CD1c-positive myeloid dendritic cell (primary cell): Measurements from ENCODE around the gene TNKS1BP1.

Source experiments
- DNase-seq: peaks from one replicate; pipeline ENCODE4 v3.0.0-alpha.2; 2016; ENCODE audit errors: extremely low spot score

The TNKS1BP1 gene

DNA sequence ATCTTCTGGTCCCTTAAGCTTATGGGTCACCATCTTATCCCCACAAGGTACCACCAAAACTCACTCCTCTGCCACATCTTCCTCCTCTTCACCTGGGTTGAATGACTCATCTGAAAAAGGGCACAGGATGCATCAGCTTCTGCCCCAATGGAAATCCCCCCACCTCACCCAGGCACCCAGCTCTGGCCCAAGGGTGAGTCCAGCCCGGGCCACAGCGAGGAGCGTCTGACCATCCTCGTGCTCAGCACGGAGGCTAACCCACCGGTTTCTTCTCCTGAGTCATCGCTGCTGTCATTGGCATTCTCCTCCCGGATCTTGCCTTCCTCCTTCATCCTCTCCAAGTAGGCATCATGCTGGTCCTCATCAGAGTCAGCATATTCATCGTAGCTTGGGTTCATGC lies 5.3 kb upstream of the TNKS1BP1 start:
- no peak for DNase-seq

DNA sequence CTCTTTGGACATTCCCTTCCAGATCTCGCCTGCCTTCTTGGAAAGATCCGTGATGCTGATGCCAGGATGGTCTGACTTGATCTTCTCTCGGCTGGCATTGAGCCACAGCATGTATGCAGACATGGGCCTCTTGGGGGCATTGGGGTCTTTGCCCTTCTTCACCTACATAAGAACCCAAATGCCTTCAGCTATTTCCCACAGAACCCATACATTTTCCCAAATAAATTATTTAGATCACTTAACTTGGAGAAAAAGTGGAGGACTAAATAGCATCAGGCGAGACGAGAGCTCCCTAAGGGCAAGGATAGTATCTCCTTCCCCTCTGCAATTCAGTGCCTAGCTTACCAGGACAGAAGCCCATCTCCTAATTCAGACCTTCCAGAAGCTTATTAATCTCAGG lies 3.0 kb upstream of the TNKS1BP1 start:
- DNase-seq, result no peak

DNA sequence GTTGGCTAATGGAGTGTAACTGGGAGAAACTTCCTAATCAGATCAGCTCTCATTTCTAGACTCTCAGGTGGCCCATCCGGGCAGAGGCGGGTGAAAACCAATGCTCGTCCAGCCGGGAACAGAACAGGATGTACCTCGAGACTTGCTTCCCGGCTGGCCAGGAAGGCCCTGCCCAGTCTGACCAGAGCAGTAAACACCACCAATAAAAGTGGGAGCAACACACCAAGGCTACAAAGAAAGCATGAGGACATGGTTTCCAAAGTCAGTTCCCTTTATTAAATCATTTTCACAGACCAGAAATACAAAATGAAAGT lies 940 bp upstream of the TNKS1BP1 start:
- no peak for DNase-seq

DNA sequence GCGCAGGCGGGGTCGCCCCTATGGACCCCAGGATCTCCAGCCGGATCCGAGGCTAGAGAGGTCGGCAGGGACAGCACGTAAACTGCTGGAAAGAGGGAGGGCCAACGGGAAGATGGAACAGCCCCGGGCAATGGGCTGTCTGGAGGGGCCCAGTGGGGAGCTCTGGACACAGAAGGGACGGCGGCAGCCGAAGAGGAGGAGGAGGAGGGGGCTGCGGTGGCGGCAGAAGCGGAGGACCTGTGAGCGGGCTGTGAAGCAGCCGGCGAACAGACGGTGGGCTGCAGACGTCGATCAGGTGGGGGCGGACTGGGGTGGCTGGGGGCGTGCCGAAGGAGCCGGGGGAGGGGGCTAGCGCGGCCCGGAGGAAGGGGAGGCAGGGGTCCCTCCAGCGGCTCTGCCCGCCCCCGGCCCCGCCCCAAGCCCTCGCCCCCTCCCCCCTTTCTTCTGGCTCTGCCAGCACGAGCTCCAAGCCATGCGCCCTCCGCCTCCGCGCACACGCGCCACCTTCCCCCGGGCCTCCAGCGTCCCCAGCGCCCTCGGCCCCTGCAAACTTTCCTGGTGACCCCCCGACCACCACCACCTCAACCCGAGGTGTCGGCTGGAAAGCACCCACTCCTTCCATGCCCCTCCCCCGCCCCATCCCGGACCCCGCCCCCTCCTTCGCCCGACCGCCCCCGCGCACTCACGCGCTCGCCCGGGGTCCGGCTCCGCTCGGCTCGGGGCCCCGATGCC lies 432 bp downstream of the TNKS1BP1 start:
- no peak for DNase-seq

DNA sequence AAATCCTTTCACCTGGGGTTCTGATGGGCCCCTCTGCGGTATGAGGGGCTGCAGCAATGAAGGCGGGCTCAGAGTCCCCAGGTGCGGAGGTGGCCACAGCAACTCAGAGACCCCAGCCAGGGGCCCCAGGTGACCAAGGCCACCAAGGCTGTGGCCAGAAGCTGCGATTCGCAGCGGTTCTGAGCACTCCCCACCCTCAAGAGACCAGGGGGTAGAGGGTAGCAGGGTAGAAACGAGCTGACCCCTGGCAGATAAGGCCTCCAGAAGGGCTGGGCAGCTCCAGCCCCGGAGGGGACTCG lies 948 bp downstream of the TNKS1BP1 start:
- no peak for DNase-seq

DNA sequence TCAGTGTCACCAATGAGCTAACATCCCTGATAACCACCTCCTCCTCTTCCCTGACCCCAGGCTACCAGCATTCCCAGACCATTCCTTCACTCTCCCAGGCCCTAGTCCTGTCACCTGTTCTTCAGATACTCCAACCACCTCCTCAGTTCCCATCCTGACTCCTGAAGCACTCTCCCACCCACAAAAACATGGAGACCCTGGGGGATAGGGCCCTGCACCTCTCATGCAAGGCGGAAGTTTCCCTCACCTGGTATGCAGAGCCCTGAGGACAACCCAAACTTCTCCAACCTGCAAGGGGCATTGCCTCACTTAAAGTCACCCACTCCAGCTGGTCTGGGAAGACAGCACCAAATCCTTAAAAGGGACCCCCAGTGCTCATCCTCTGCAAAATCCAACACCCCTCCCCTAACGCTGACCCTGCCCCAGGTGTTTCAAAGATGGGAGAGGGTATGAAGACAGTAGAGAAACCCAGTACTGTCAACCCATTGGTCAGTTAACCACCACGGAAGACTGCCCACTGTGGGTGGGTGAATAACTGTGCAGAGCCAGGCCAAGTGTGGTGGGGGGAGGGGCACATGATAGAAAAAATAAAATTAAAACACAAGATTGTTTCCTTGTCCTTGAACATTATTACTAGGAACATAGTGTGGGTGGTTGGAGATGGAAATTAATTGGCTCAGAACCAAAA lies 1.4 kb downstream of the TNKS1BP1 start:
- DNase-seq, result no peak

DNA sequence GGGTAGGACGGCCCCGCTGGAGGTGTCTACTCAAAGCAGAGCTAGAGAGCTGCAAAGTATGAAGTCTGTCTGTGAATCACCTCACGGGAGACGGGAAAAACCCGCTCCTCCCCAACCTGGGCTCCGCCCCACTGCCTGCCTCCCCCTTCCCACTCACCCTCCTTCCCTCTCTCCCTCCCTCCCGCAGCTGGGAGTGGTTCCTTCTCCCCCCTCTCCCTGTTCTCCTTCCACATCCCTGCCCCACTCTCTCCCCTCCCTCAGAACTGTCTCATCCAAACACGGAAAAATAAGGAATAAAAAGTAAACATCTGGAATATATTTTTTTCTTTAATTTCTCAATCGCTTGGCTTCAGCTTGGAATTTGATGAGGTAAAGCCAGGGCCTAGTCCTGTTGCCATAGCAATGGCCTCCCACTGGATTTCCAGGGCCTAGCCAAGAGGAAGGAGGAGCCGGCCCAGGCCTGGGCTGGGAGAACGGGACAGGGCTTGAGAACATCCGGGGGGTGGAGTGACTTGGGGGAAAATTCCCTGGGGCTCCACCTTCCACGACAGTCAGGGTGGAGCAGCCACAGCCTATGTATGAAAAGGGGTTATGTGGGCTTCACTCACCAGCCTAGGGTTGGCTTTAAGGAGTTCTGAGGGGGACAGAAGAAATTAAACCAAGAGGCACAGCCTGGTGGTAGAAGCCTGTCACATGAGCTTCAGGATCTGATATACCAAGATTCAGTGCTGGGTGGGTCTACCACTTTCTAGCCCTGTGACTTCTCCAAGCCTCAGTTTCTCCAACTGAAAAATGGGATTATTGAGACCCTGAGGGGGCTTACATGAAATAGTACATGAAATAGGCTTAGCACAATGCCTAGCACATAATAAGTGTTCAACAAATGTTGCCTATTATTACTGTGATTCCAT lies 2.2 kb downstream of the TNKS1BP1 start:
- DNase-seq, result peak; percentile 9

DNA sequence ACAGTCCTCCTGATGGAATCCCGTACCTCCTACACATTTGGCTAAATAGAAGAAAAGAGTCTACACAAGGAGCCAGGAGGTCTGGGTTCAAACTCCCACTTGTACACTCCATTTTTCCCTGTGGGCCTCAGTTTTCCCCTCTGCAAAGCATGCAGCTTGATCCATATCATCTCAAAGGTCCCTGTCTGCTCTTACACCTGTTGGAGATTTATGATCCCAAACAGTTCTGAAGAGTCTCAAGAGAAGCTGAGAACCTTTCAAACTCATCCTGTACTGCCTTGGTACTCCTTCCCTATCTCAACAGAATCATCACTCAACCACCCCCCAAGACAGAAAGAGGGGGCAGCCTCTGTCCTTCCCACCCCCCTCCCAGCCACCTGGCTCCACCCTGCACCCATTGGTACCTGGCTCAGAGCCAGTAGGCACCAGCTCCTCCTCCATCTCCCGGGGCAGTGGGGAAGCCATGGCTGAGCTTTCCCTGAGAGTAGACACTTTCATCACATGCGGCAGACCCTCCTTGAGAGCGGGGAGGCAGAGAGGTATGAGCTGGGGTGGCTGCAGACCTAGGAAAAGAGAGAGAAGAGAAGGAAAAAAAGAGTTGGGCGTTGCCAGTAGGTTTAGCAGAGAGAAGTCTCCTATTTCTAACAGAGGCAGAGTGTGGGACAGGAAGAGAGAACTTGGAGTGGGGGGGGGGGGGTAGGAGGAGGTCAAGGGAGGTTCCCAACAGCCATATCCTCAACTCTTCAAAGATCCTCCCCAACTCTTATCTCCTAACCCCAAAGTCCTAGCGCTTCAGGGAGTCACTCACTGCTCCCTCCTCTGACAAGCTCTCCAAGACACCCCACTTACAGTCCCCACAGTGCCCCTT lies 3.1 kb downstream of the TNKS1BP1 start:
- no peak for DNase-seq

DNA sequence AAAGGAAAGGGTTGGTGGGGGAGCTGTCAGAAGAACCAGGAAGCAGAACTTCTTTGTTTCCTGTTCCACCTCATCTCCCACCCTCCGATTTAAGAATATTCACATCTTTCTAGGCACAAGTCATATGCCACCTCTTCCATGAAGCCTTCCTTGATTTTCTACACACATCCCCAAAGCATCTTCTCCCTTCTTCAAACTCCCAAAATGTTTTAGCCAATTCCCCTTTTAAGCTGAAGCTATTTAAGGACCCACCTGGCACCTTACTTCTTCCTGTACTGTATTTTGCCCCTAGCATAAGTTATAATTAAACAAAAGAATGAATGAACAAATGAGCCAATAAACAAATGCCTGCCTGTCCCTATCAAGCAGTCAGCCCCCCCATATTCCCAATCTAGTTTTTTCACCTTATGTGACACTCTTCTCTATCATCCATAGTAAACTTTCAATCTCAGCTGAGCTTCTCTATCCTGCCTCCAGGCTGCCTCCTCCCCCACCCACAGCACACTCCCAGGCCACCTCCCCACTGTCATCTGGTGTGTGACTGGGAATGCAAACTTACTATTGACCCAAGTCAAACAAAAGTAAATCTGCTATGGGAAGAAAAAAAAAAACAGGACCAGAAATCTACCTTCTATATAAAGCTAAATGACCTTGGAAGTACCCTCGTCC lies 3.9 kb downstream of the TNKS1BP1 start:
- DNase-seq, result no peak

DNA sequence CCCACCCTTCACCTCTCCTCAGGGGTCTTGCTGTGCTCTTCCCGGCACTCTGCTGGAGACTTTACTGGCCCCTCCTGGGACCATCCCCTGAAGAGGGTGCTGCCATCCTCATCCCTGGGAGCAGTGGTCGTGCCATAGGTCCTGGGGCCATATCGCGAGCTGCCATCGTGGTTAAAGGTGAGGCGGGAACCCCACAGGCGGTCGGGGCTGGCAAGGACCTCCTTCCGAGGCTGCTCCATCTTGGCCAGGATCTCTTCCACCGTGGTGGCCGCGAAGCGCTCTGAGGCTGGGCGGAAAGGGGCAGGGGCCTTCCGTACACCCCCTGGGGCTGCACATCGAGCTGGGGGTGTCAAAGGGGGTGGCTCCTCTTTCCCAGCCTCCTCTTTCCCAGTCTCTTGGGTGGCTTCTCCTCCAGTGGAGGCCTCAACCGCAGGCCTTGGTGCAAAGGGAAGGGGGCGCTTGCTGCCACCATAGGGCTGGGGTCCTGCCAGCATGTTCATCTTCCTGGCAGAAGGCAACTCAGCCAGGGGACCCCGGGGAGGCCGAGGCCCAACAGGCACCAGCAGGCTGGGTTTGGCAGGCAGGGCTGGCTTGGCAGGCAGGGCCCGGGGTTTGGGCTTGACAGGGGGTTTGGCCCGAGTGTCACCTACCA lies 4.6 kb downstream of the TNKS1BP1 start:
- DNase-seq, result no peak

DNA sequence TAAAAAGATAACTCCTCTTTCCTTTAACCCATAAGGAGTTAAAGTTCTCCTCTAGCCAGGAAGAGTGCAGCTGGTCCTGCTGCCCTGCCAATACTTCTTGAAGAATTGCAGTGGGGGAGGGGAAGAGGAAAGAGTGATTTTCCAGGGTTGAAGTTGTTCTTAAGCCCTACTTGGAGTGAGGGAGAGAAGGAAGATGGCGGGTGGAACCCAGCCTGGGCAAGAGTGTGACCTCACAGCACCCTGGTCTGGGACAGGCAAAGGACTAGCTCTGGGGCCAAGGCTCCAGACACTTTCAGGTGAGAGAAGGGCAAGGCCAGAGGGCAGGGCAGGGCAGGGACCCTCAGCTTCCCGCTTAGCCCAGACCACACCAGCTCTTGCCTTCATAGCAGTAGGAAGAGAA lies 6.6 kb downstream of the TNKS1BP1 start:
- no peak for DNase-seq

DNA sequence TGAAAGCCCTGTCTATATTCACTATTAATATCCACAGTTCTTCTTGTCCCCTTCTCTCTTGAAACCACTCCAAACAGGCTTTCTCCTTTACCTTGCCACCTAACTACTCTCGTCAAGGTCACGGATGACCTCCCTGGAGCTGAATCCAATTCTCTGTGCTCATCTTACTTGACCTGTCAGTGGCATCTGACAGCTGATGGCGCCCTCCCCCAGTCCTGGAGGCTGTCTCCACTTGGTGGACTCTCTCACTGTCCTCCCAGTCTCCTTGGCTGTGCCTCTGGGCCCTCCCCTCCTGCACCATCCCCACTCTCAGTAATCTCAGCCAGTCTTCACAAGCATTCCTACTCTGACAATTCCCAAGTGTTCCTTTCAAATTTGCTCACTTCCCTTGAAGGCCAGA lies 8.7 kb downstream of the TNKS1BP1 start:
- DNase-seq, result no peak

DNA sequence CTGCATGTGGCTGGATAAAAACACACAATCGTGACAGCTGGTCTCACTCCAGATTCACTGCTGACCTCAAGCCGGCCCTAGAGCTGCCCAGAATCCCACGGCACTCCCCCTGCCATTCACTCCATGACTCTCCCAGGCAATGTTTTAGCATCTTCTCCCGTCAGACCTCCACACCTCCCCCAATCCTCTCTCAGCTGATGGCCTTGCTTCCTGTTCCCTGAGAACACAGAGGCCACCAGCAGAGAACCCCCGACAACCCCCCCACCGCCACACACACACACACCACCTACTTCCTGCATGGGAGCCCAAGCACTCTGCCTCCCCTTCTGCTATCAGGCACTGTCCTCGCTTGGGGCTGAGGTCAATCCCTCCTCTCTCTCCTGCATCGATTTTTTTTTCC lies 9.3 kb downstream of the TNKS1BP1 start:
- DNase-seq, result no peak

DNA sequence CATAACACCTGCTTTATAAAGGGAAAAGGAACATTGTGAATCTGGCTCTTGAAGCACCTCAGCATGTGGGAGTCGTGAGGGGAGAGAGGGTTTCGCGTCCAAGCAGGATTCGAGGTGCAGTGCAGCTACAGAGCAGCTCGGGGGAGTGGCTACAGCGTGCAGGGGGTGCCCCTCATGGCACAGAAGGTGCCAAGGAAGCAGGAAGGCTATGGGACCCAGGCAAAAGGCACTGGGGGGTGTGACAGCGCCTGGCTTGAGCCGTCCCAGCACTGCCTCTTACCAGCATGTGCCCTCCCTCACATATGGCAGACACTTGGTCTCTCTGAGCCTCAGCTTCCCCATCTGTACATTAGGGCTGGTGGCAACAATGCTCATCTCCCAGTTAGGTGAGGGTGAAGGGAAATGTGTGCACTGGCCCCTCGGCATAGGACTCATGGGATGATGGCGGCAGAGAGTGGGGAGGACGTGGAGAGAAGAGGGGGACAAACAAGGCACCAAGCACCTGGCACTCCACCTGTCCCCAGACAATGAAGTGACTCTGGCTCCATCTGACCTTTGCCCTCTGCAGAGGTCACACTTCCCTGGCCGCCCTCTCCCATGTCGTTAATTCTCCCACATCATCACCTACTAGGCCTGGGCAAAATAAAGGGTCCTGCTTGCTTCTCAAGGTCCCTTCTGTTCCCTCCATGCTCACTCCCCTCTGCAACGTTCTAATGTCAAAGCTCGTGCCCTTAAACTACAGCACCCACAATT lies 10.4 kb downstream of the TNKS1BP1 start:
- no peak for DNase-seq

DNA sequence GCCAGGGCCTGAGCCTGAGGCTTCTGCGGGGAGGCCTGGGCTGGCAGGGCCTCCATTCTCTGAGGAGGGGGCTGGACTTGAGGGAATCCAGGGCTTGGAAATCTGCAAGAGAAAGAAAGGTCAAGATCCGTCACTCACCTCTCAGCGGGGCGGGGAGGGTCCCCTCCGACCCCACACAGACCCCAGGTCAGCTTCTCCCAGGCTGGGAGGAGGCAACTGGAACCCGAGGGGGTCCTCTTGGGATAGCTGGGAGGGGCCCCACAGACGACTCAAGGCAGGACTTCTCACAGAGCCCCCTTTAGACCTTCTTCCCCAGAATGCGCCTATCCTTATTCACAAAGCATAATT lies 11.0 kb downstream of the TNKS1BP1 start:
- no peak for DNase-seq

DNA sequence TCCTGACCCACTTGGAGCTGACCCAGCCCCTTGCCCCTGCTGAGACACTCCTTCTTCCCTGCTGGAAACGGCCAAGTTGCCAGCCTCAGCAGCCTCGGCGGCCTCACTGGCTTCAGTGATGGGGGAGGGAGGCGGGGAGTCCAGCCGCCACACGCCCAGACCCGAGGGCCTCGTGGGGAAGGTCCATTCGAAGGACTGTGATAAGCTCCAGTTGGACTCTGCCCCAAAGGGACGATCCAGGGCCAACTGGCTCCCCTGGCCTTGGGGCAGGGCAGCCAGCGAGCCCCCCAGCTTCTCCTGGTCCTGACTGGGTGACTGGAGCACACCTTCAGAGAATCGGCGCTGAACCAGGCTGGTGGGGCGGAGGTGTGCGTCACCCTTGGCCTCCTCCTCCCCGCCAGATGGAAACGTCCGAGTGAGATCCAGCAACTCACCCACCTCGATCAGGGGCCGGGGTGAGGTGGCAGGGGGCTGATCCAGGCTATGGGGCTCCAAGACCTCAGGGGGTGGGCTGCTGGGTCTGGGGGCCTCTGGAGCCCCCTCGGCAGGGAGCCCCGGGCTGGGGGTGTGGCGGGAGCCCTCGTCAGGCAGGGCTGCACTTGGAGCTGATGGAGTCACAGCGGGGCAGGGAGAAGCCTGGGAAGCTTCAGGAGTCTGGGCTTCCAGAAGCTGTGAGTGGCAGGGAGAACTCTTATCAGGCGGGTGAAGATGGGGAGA lies 11.5 kb downstream of the TNKS1BP1 start:
- no peak for DNase-seq

DNA sequence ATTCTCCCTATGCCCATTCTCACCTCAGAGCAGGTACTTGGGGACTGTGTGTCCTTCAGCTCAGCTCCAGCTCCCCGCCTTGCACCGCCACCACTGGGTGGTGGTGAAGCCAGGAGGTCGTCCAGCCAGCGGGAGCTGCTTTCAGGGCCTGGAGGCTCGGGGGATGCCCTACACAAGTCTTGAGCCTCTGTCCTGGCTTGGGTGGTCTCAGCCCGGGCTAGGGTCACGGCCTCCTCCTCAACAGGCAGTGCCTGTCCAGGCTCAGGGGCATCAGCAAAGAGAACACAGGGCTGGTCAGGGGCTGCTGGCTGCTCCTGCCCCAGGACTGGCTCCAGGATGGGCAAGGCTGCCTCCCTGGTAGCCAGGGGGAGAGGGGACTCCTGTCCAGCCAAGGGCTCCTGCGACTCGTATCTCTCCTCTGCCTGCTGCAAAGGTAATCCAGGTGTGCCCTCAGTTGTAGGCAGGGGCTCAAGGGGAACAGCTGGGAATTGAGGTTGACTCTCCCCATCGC lies 12.2 kb downstream of the TNKS1BP1 start:
- no peak for DNase-seq

DNA sequence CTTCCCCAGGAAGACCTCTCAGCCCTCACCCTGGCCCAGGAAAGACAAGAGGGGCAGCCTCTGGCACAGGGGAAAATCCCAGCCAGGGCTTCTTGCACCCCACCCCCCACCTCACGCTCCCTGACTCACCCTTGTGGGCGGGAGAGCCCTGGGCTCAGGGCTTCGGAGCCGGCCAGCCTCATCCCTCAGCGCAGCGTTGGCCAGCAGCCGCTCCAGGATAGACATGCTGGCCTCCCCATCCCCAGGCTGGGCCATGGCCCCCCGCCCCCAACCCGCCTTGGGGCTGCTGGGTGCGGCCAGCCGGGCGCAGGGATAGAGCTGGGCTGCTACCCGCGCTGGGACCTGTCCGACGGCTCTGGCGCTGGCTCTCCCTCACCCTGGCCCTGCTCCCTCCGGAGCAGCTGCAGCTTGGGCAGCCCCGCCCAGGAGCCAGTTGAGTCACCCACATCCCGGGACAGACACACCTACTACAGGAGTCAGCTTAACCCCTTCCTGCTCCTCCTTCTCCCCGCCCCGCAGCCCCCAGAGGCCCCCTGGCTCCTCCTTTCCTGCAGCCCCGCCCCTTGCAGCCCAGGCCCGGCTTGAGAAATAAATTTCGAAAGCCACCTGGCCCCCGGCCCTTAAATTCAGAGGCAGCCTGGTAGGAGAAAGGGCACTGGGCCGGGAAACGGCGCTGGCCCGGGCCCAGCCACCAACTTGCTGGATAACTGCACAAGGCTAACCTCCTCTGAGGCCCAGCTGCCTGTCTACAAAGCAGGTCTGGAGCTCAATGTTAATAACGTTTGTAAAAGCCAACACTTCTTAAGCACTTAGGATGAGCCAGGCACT lies 13.4 kb downstream of the TNKS1BP1 start:
- DNase-seq, result peak; percentile 77
